GM19452 (cell line): ENCODE results near the gene TYW3.

Experiments
- ATAC-seq: cut with Tn5 transposase; IDR thresholded peaks from one replicate; pipeline ENCODE4 v1.9.1; 2021; ENCODE audit not compliant: unreplicated experiment

Gene TYW3

DNA sequence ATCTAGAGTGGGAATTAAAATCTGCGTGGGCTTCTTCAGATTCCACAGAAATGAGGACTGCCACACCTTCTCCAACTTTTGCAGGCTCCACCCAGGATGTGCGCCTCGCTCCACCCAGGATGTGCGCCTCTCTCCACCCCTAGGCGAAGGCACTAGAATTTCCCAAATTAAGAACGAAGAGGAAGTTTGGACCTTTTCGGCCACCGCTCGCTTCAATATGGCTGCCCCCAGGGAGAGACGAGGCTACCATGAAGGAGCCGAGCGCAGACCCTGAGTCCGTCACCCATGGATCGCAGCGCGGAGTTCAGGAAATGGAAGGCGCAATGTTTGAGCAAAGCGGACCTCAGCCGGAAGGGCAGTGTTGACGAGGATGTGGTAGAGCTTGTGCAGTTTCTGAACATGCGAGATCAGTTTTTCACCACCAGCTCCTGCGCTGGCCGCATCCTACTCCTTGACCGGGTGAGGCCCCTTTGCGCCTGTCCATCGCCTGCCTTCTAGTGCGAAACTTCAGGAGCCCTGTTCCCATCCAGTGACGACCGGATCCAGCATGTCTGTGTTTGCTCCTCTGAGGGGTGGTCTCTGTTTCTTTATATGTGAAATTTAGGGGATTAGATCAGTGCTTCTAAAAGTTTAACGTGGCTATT, at the start of gene TYW3, which contains the start of gene CRYZ:
Gene TYW3 (plus strand): TSS at position 193 of the 644 bp plus-strand sequence. CDS start 93 bp downstream, at position 286.
Gene CRYZ (minus strand): TSS at position 91 of the 644 bp plus-strand sequence. CDS start 8,229 bp downstream, outside the sequence.
- ATAC-seq = peak; percentile 62

GRCh38 chr1:74683656-74684055, 49.3 kb upstream of the TYW3 start:
- ATAC-seq = no peak

GRCh38 chr1:74684301-74684700, 48.7 kb upstream of the TYW3 start:
- ATAC-seq = no peak

GRCh38 chr1:74686928-74687327, 46.0 kb upstream of the TYW3 start:
- no peak for ATAC-seq

GRCh38 chr1:74689621-74690363, 43.2 kb upstream of the TYW3 start:
- ATAC-seq = peak; percentile 70

DNA sequence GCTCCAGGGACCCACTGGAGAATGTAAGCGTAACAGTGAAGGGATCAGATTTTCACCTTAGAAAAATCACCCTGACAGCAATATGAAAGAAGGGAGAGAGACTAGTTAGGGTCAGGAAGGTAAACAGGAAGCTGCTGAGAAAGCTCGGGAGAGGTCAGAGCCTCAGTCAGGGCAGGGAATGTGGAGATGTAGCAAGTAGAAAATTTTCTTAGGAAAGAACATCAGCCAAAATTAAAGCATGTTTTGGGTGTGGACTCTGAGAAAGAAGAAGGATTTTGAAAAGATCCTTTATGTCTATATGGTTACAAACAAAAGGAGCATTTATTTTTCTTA, 42.6 kb upstream of the TYW3 start:
- no peak for ATAC-seq

DNA sequence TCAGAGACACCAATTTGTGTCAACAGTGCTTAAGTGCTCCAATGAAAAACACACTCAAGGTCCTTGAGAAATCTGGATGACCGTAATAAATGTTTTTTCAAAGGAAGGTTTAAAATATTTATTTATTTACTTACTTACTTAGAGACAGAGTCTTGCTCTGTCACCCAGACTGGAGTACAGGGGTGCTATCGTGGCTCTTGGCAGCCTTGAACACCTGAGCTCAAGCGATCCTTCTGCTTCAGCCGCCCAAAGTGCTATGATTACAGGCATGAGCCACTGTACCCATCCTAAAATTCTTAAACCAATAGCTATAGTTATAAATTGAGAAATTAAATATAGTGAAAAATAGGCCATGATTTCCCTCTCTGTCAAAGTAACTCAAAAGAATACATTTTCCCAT, 42.0 kb upstream of the TYW3 start:
- ATAC-seq = no peak

DNA sequence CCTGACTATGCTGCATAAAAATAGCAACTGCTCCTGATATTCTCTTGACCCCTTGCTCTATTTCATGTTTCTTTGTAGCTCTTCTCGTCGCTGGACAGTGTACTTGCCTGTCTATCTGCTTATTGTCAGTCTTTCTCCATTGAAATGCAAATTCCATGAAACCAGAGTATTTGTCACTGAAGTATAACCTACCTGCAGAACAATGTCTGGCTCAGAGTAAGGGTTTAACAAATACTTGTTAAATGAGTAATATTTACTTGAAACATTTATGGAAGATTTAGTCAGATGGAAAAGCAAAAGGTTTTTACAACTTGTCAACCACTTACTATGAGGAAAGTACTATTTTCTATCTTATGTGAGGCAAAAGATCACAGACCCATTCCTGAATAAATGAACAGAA, 39.5 kb upstream of the TYW3 start:
- ATAC-seq = no peak

GRCh38 chr1:74697832-74698231, 35.1 kb upstream of the TYW3 start:
- no peak for ATAC-seq

DNA sequence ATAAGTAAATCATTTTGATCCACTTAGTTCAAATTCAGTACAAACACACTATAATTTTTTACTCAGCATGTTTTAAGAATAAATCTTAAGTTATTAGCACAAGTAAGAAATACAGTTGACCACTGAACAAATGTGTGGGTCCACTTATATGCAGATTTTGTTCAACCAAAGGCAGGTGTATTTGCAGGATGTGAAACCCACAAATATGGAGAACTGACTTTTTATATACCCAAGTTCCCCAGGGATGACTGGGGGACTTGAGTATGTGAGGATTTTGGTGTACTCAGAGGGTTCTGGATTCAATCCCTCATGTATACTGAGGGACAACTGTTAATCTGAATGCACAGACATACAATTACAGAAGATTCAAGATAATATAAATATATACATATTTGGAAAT, 33.6 kb upstream of the TYW3 start:
- ATAC-seq = peak; percentile 53

- no peak for ATAC-seq
Measured at GRCh38 chr1:74703386-74704182, 29.4 kb upstream of the TYW3 start.

GRCh38 chr1:74712881-74713280, 20.1 kb upstream of the TYW3 start:
- no peak for ATAC-seq

DNA sequence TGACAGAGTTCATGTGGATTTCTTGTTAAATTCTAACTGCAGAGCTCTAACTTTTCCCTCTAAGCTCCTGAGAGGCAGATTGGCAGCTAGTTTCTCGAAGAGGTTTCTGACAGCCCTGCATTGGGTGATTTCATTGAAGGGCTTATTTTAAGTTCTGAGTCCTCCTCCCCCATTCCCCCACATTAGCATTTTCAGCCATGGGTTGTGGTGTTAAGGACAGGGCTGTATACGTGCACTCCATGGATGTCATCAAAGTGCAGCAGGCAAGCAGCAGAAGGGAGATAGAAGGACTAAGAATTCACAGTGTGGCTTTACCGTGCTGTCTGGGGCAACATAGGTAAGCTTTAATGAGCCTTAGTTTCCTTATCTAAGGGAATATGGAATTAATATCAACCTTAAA, 19.1 kb upstream of the TYW3 start:
- ATAC-seq = no peak

- peak; percentile 65 for ATAC-seq
Measured at GRCh38 chr1:74714429-74715235, 18.3 kb upstream of the TYW3 start.

- no peak for ATAC-seq
Measured at GRCh38 chr1:74715236-74715502, 17.8 kb upstream of the TYW3 start.

DNA sequence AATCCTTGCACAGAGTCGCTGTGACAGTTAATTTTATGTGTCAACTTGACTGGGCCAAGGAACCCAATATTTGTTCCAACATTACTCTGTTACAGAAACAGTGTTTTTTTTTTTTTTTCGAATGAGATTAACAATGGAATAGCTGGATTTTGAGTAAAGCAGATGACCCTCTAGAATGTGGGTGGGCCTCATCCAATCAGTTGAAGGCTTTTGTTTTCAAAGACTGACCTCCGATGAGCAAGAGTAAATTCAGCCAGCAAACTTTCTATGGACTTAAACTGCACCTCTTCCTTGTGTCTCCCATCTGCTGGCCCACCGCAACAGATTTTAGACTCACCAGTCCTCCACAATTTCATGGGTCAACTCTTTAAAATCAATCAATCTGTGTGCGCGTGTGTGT, 17.1 kb upstream of the TYW3 start:
- no peak for ATAC-seq

- no peak for ATAC-seq
Measured at GRCh38 chr1:74716822-74717221, 16.1 kb upstream of the TYW3 start.

GRCh38 chr1:74717626-74718025, 15.3 kb upstream of the TYW3 start:
- no peak for ATAC-seq

- no peak for ATAC-seq
Measured at GRCh38 chr1:74726063-74726462, 6.9 kb upstream of the TYW3 start.

DNA sequence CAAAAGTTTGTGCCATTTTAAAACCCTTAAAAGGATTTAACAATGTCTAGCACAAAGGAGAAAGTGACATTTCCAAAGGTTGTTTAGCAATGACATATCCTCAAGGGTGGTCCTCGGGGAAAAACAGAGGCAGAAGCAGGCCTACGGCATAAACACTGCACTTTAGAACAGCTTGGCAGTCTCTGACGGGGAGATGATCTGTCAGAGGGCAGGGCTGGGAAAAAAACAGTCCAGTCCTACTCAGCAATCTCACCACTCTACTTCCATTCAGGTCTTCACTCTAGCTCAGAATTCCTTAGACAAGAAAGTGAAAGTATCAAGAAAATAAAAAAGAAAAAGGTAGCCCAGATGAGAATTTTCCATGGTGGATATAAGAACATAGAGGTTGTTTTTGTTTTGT, 4.2 kb upstream of the TYW3 start:
- ATAC-seq = no peak

DNA sequence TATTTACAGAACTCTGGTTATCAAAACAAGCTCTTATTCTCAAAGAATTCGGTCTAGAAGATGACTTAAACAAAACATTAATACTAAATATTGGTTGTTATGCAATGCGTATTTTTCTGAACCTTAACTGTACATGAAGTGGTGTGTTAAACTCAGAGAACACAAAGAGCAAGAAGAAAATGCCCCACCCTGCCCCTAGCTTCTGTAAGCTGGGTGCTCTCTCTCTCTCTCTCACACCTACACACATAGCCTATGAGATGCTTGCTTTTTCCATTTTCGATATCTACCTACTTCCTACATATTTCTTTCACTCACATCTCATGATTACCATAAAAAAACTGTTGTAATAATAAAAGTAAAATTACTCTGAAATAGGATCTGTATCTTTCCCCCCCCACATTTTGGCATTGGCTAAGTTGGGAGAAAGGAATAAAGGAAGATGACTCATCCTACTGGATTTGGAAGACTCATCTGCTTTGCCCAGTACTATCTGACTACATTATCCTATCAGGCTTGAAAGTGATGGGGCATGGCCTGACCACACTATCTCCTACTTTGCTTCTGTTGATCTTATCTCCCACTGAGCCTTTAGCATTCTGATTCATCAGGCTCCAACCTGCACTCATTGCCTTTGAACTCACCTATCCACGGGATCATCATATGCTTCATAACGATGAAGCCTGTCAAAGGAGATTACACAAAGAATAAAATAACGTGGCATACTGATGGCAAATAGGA, 3.0 kb upstream of the TYW3 start:
- no peak for ATAC-seq
